NK-92 (cell line): ENCODE data around the gene ALK.

Experiments
- DNase-seq: peaks from one replicate; lab custom pipeline; 2025; ENCODE audit not compliant: unreplicated experiment; lab: John Stamatoyannopoulos, UW

ALK gene

GRCh38 chr2:29423061-29423666 is 498.2 kb downstream of the ALK start:
- DNase-seq = no peak

- no peak for DNase-seq
Measured at GRCh38 chr2:29420999-29421782, 500.2 kb downstream of the ALK start.

GRCh38 chr2:29420464-29420863 is 500.9 kb downstream of the ALK start:
- no peak for DNase-seq

- DNase-seq = no peak
Measured at GRCh38 chr2:29417630-29418029, 503.8 kb downstream of the ALK start.

GRCh38 chr2:29412197-29412925 is 509.0 kb downstream of the ALK start:
- DNase-seq = no peak

GRCh38 chr2:29405707-29406106 is 515.7 kb downstream of the ALK start:
- DNase-seq = no peak

- no peak for DNase-seq
Measured at GRCh38 chr2:29405266-29405665, 516.1 kb downstream of the ALK start.

GRCh38 chr2:29401994-29402393 is 519.4 kb downstream of the ALK start:
- no peak for DNase-seq

- DNase-seq = no peak
Measured at GRCh38 chr2:29400930-29401653, 520.3 kb downstream of the ALK start.

GRCh38 chr2:29398384-29399237 is 522.8 kb downstream of the ALK start:
- DNase-seq = no peak

GRCh38 chr2:29397713-29398112 is 523.7 kb downstream of the ALK start:
- DNase-seq = no peak

GRCh38 chr2:29397039-29397438 is 524.3 kb downstream of the ALK start:
- DNase-seq = no peak

GRCh38 chr2:29394981-29395350 is 526.4 kb downstream of the ALK start:
- no peak for DNase-seq

GRCh38 chr2:29394311-29394980 is 526.9 kb downstream of the ALK start:
- DNase-seq = no peak

- no peak for DNase-seq
Measured at GRCh38 chr2:29393676-29394075, 527.7 kb downstream of the ALK start.

- DNase-seq = no peak
Measured at GRCh38 chr2:29392774-29393173, 528.6 kb downstream of the ALK start.

GRCh38 chr2:29390136-29390535 is 531.2 kb downstream of the ALK start:
- no peak for DNase-seq

GRCh38 chr2:29389686-29390085 is 531.7 kb downstream of the ALK start:
- DNase-seq = no peak

GRCh38 chr2:29388071-29388470 is 533.3 kb downstream of the ALK start:
- DNase-seq = no peak

- no peak for DNase-seq
Measured at GRCh38 chr2:29382486-29382885, 538.9 kb downstream of the ALK start.
